Measurements from ENCODE around the gene EPB41L4B.

- TF ChIP-seq CTCF (IDR thresholded peaks at IDR 0.05; ENCODE audit: low read length) (no peak), EZH2 (IDR thresholded peaks at IDR 0.05; ENCODE audit: borderline replicate concordance, low read length) (no peak)
These were observed 181.0 kb downstream of the EPB41L4B start for GRCh38 chr9:109139851-109140250.

Data from OCI-LY1 (cell line).